Measurements from ENCODE around the gene SCUBE1. TPM values are rescaled to one million over a fixed set of nuclear protein-coding genes. Genes with fewer than 3 reads are reported as not detected.

Gene SCUBE1
- total and polyA plus RNA-seq, 10 of the 15 experiments (the other 5 are each of a cell fraction or from before 2014, with no cell fraction given): not detected

DNA sequence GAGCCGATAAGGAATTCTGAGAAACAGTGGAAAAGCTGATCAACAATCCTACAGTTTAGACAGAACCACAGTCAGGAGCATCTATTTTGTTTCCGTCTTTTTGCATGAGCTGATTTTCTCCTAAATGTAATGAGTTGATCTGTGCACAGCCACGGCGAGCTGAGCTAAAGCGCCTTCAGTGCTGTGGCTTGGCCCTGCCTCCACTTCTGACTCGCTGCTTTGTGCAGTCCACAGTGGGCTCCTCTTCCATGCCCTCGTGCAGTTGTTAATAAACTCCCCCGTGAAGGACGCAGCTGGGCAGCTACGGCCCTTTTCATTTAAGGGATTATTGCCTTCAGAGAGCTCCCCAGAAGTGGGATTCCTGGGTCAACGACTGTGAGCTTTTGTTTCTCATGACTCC, 39.4 kb downstream of the SCUBE1 start:
- ChIA-PET POLR2A (no interaction called here), SMC1A (ENCODE audit: uncharacterized antibody, unreplicated experiment) (no interaction called here), RAD21 (ENCODE audit: unreplicated experiment) (interaction anchor here (0.6 kb wide), 1 partner anchor 1270 kb away, joined by 3 read pairs; no protein-coding TSS in a partner anchor), CTCF (no interaction called here)
- Histone ChIP-seq H3K9me3 (replicated peaks; ENCODE audit: control insufficient read depth, insufficient read depth, low read length) (no peaks in the 10 kb centered on the region), H3K4me2 (ENCODE audit: control insufficient read depth, insufficient read depth) (no peak overlapping the region), H3K79me2 (ENCODE audit: control insufficient read depth, insufficient read depth, low read length) (no peaks in the 10 kb centered on the region), H3K4me1 (ENCODE audit: control insufficient read depth, insufficient read depth, low read length) (no peaks in the 10 kb centered on the region), H3K36me3 (ENCODE audit: control insufficient read depth in 2 of 2, insufficient read depth in 2 of 2, low read length in 1 of 2) (no peaks in the 10 kb centered on the region), H4K20me1 (ENCODE audit: control insufficient read depth, insufficient read depth) (peaks cover 4% of the 10 kb centered on the region; the same call in 1 of the 2 replicates), H3K27me3 (replicated peaks in 1 of 2; ENCODE audit: control insufficient read depth in 2 of 2, insufficient read depth in 2 of 2, low read length in 1 of 2) (peaks cover 0 to 10% of the 10 kb centered on the region in 2 experiments; a peak in 2 of 4 replicates), H3K27ac (ENCODE audit: control insufficient read depth, insufficient read depth) (no peak overlapping the region), H2AFZ (ENCODE audit: control insufficient read depth, low read depth, low read length) (no peak overlapping the region), H3K4me3 (no peak overlapping the region), H3K9ac (ENCODE audit: control insufficient read depth, insufficient read depth, low read length) (no peak overlapping the region)
- DNase-seq (ENCODE audit: low read depth, low spot score) (no peak), ATAC-seq (no peak), FAIRE-seq (no peak)
- in situ Hi-C loops (cut with MboI) (no loop called here), intact Hi-C loops (cut with micrococcal nuclease; ENCODE audit: unreplicated experiment) (no loop called here)
- 56% methylated on average over 11 of the region's 11 CpGs for WGBS (ENCODE audit: insufficient coverage, insufficient replicate concordance, low lambda C conversion rate, missing lambda C conversion rate)
- BruUV-seq (replicated peaks): no TSS peak
- TF ChIP-seq, protein P1, sequence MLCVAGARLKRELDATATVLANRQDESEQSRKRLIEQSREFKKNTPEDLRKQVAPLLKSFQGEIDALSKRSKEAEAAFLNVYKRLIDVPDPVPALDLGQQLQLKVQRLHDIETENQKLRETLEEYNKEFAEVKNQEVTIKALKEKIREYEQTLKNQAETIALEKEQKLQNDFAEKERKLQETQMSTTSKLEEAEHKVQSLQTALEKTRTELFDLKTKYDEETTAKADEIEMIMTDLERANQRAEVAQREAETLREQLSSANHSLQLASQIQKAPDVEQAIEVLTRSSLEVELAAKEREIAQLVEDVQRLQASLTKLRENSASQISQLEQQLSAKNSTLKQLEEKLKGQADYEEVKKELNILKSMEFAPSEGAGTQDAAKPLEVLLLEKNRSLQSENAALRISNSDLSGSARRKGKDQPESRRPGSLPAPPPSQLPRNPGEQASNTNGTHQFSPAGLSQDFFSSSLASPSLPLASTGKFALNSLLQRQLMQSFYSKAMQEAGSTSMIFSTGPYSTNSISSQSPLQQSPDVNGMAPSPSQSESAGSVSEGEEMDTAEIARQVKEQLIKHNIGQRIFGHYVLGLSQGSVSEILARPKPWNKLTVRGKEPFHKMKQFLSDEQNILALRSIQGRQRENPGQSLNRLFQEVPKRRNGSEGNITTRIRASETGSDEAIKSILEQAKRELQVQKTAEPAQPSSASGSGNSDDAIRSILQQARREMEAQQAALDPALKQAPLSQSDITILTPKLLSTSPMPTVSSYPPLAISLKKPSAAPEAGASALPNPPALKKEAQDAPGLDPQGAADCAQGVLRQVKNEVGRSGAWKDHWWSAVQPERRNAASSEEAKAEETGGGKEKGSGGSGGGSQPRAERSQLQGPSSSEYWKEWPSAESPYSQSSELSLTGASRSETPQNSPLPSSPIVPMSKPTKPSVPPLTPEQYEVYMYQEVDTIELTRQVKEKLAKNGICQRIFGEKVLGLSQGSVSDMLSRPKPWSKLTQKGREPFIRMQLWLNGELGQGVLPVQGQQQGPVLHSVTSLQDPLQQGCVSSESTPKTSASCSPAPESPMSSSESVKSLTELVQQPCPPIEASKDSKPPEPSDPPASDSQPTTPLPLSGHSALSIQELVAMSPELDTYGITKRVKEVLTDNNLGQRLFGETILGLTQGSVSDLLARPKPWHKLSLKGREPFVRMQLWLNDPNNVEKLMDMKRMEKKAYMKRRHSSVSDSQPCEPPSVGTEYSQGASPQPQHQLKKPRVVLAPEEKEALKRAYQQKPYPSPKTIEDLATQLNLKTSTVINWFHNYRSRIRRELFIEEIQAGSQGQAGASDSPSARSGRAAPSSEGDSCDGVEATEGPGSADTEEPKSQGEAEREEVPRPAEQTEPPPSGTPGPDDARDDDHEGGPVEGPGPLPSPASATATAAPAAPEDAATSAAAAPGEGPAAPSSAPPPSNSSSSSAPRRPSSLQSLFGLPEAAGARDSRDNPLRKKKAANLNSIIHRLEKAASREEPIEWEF (IDR thresholded peaks at IDR 0.05; ENCODE audit: insufficient replicate concordance, low read depth, low read length): no peak
- no peak for TF ChIP-seq IRF4 (IDR thresholded peaks at IDR 0.05; ENCODE audit: low read depth, low read length)
- TF ChIP-seq NBN (IDR thresholded peaks at IDR 0.05): no peak
- TF ChIP-seq KLF5 (IDR thresholded peaks at IDR 0.05; ENCODE audit: partially characterized antibody): no peak
- TF ChIP-seq, protein P2, sequence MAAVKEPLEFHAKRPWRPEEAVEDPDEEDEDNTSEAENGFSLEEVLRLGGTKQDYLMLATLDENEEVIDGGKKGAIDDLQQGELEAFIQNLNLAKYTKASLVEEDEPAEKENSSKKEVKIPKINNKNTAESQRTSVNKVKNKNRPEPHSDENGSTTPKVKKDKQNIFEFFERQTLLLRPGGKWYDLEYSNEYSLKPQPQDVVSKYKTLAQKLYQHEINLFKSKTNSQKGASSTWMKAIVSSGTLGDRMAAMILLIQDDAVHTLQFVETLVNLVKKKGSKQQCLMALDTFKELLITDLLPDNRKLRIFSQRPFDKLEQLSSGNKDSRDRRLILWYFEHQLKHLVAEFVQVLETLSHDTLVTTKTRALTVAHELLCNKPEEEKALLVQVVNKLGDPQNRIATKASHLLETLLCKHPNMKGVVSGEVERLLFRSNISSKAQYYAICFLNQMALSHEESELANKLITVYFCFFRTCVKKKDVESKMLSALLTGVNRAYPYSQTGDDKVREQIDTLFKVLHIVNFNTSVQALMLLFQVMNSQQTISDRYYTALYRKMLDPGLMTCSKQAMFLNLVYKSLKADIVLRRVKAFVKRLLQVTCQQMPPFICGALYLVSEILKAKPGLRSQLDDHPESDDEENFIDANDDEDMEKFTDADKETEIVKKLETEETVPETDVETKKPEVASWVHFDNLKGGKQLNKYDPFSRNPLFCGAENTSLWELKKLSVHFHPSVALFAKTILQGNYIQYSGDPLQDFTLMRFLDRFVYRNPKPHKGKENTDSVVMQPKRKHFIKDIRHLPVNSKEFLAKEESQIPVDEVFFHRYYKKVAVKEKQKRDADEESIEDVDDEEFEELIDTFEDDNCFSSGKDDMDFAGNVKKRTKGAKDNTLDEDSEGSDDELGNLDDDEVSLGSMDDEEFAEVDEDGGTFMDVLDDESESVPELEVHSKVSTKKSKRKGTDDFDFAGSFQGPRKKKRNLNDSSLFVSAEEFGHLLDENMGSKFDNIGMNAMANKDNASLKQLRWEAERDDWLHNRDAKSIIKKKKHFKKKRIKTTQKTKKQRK (IDR thresholded peaks at IDR 0.05; ENCODE audit: low read depth, low read length): no peak
- TF ChIP-seq CBX5 (IDR thresholded peaks at IDR 0.05; ENCODE audit: low read depth): no peak
- no peak for TF ChIP-seq STAT3 (IDR thresholded peaks at IDR 0.05; ENCODE audit: low read depth, low read length)
- TF ChIP-seq HDGF (IDR thresholded peaks at IDR 0.05): no peak
- TF ChIP-seq TBL1XR1 (IDR thresholded peaks at IDR 0.05; ENCODE audit: low read depth, low read length): no peak
- no peak for TF ChIP-seq TCF12 (IDR thresholded peaks at IDR 0.05; ENCODE audit: low read depth, low read length)
- no peak for TF ChIP-seq POLR2AphosphoS5 (IDR thresholded peaks at IDR 0.05; ENCODE audit: low read length)
- TF ChIP-seq ZNF24 (IDR thresholded peaks at IDR 0.05): no peak
- TF ChIP-seq, protein P3, sequence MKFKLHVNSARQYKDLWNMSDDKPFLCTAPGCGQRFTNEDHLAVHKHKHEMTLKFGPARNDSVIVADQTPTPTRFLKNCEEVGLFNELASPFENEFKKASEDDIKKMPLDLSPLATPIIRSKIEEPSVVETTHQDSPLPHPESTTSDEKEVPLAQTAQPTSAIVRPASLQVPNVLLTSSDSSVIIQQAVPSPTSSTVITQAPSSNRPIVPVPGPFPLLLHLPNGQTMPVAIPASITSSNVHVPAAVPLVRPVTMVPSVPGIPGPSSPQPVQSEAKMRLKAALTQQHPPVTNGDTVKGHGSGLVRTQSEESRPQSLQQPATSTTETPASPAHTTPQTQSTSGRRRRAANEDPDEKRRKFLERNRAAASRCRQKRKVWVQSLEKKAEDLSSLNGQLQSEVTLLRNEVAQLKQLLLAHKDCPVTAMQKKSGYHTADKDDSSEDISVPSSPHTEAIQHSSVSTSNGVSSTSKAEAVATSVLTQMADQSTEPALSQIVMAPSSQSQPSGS (IDR thresholded peaks at IDR 0.05; ENCODE audit: low read length): no peak
- TF ChIP-seq, protein P4, sequence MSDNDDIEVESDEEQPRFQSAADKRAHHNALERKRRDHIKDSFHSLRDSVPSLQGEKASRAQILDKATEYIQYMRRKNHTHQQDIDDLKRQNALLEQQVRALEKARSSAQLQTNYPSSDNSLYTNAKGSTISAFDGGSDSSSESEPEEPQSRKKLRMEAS (IDR thresholded peaks at IDR 0.05; ENCODE audit: low read depth, low read length): no peak
- no peak for TF ChIP-seq TCF7 (IDR thresholded peaks at IDR 0.05; ENCODE audit: borderline replicate concordance)

All from GM12878 (cell line).